Glutamatergic neuron (in vitro differentiated cells): Measurements from ENCODE around the gene LMBR1L. TPM values are rescaled to one million over a fixed set of nuclear protein-coding genes. Genes with fewer than 3 reads are reported as not detected.

Experiments
- DNase-seq: peaks from one replicate; pipeline ENCODE4 v3.0.0; 2022
- H3K27ac Mint-ChIP-seq: one replicate; pipeline ENCODE4 v1.8.0; 2020; ENCODE audit warnings: mild to moderate bottlenecking, mixed read lengths, inconsistent platforms; ENCODE audit not compliant: unreplicated experiment
- H3K27me3 Mint-ChIP-seq: one replicate; pipeline ENCODE4 v1.8.0; 2020; ENCODE audit warnings: mild to moderate bottlenecking, moderate library complexity, mixed read lengths, inconsistent platforms; ENCODE audit not compliant: unreplicated experiment
- H3K36me3 Mint-ChIP-seq: one replicate; pipeline ENCODE4 v1.8.0; 2020; ENCODE audit warnings: mild to moderate bottlenecking, mixed read lengths, inconsistent platforms; ENCODE audit not compliant: unreplicated experiment
- H3K4me1 Mint-ChIP-seq: one replicate; pipeline ENCODE4 v1.8.0; 2020; ENCODE audit warnings: mild to moderate bottlenecking, low read depth, mixed read lengths, inconsistent platforms; ENCODE audit not compliant: unreplicated experiment
- H3K4me3 Mint-ChIP-seq: one replicate; pipeline ENCODE4 v1.8.0; 2020; ENCODE audit warnings: mild to moderate bottlenecking, mixed read lengths, inconsistent platforms; ENCODE audit not compliant: unreplicated experiment
- H3K9me3 Mint-ChIP-seq: one replicate; pipeline ENCODE4 v1.8.0; 2020; ENCODE audit warnings: mild to moderate bottlenecking, moderate library complexity, mixed read lengths, inconsistent platforms; ENCODE audit not compliant: unreplicated experiment
- total RNA-seq: library from RNA; stranded (reverse); fragmentation: NEBNext Ultra II Directional; extraction: Animal tissue kit (Norgen Biotek cat#: 25700); gene quantifications from one replicate; pipeline ENCODE4 v1.2.1, GENCODE V29; 2021; ENCODE audit not compliant: unreplicated experiment
- TF ChIP-seq, protein P1 (sequence below): fragments of 200-600 bp; sonication (generic); IDR thresholded peaks from one replicate; pipeline ENCODE4 v1.5.0; 2021; ENCODE audit not compliant: partially characterized antibody, unreplicated experiment

Gene LMBR1L
- total RNA-seq, 1 donor from 2014 or later = 371 TPM

DNA sequence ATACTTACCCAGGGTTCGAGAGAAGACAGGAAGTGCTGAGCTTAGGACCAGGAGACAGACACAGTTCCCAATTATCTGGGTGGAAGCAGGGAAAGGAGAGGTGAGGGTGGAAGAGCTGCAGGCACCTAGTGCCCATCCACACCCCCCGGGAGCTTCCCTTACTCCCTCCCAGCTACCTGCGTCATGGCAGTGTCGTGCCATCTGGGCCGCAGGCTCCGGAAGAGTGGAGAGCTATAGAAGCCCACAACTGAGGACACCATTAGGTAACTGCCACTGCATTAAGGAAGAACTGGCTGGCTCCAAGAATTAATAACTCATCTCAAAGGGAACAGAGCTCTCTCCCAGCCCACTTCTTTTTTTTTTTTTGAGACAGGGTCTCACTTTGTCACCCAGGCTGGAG, 10.3 kb downstream of the LMBR1L start:
- H3K4me3 Mint-ChIP-seq = no peak overlapping the region

DNA sequence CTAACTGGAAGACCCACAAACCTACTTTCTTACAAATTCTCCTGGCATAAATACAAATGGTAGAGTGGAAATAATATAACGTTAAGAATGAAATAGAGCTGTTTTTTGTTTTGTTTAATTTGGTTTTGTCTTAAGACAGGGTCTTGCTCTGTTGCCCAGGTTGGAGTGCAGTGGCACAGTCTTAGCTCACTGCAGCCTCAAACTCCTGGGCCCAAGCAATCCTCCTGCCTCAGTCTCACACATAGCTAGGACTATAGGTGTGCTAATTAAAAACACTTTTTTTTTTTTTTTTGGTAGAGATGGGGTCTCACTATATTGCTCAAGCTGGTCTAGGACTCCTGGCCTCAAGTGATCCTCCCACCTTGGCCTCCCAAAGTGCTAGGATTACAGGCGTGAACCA, 11.9 kb downstream of the LMBR1L start:
- Mint-ChIP-seq H3K9me3 (peaks cover 19% of the 10 kb centered on the region), H3K27me3 (peaks cover 13% of the 10 kb centered on the region), H3K4me1 (peaks cover 4% of the 10 kb centered on the region), H3K27ac (no peak overlapping the region), H3K36me3 (peaks cover 10% of the 10 kb centered on the region), H3K4me3 (peak overlapping the region; percentile 61)
- TF ChIP-seq, protein P1, sequence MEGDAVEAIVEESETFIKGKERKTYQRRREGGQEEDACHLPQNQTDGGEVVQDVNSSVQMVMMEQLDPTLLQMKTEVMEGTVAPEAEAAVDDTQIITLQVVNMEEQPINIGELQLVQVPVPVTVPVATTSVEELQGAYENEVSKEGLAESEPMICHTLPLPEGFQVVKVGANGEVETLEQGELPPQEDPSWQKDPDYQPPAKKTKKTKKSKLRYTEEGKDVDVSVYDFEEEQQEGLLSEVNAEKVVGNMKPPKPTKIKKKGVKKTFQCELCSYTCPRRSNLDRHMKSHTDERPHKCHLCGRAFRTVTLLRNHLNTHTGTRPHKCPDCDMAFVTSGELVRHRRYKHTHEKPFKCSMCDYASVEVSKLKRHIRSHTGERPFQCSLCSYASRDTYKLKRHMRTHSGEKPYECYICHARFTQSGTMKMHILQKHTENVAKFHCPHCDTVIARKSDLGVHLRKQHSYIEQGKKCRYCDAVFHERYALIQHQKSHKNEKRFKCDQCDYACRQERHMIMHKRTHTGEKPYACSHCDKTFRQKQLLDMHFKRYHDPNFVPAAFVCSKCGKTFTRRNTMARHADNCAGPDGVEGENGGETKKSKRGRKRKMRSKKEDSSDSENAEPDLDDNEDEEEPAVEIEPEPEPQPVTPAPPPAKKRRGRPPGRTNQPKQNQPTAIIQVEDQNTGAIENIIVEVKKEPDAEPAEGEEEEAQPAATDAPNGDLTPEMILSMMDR = no peak
- DNase-seq = no peak

More for the DNA sequence above, 10.3 kb downstream of the LMBR1L start:
- Mint-ChIP-seq H3K27ac (no peak overlapping the region), H3K9me3 (peaks cover 15% of the 10 kb centered on the region), H3K27me3 (peaks cover 5% of the 10 kb centered on the region), H3K4me1 (no peaks in the 10 kb centered on the region), H3K36me3 (peaks cover 12% of the 10 kb centered on the region)
- no peak for DNase-seq
- TF ChIP-seq, protein P1 = no peak

DNA sequence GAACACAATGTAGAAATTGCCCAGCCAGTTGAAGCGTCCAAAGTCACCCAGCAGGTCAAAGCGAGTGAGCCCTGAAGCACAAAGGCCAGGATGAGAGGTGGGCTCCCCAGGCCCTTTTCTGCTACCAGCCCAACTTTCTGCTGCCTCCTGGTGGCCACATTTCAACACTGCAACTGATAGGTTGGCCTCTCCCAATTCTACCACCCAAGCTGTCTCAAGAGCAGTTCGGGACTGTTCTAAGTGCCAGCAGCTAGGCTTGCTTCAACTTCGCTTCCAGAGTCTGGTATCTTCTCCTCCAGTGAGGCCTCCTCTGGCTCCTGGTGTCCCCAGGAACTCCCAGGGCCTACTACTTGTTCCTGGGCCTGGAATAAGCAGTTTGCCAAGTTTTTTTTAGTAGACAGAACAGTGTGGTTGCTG, 12.6 kb downstream of the LMBR1L start:
- H3K27me3 Mint-ChIP-seq = peaks cover 15% of the 10 kb centered on the region
- no peak overlapping the region for H3K27ac Mint-ChIP-seq
- H3K36me3 Mint-ChIP-seq = peaks cover 10% of the 10 kb centered on the region
- H3K4me1 Mint-ChIP-seq = peaks cover 4% of the 10 kb centered on the region
- TF ChIP-seq, protein P1 = peak; percentile 91
- H3K4me3 Mint-ChIP-seq = no peak overlapping the region
- DNase-seq = peak; percentile 81
- peaks cover 22% of the 10 kb centered on the region for H3K9me3 Mint-ChIP-seq

DNA sequence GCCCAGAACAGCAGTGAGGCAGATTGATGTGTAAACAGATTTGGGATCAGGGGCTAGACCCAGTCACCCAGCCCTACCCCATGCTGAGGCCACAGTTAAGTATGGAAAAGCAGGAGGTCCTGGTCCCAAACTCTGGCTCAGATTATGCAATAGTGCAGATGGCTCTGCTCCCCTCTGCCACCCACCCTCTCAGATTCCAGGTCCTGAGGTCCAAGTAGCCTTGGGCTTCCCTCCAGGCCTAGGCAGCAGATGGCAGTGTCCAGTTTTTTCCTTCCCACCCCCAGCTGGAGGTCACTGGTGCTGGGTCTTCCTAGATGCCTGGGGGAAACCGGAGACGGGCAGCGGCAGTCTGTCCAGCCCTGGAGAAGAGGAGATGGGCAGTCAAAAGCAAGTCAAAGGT, 13.3 kb downstream of the LMBR1L start:
- TF ChIP-seq, protein P1 = no peak
- Mint-ChIP-seq H3K4me1 (peaks cover 4% of the 10 kb centered on the region), H3K9me3 (peaks cover 22% of the 10 kb centered on the region), H3K4me3 (no peak overlapping the region), H3K27me3 (peaks cover 15% of the 10 kb centered on the region), H3K27ac (no peak overlapping the region), H3K36me3 (peaks cover 10% of the 10 kb centered on the region)
- no peak for DNase-seq

DNA sequence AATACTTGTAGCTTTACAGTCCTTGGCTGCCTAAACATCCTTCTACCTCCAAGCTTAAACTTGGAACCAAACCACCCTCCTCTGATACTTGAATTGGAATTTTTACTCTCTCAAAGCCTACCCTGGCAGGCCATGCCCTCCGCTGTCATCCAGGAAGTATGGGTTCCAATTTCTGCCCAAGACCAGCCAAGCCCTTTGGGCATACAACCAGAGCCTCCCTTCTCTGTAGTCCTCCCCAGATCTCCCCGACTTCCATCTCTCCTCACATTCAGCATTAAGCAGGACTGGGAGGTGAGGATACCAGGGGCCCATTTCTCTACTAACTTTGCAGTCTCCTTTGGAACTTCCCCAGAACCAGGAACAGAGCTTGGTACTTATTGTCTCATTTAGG, 15.7 kb downstream of the LMBR1L start:
- peak overlapping the region; percentile 47 for H3K4me3 Mint-ChIP-seq

More for the DNA sequence above, 15.7 kb downstream of the LMBR1L start:
- H3K4me1 Mint-ChIP-seq = peaks cover 5% of the 10 kb centered on the region
- H3K36me3 Mint-ChIP-seq = peaks cover 10% of the 10 kb centered on the region
- no peak for DNase-seq
- peaks cover 22% of the 10 kb centered on the region for H3K9me3 Mint-ChIP-seq
- peak overlapping the region; percentile 28 for H3K27ac Mint-ChIP-seq
- TF ChIP-seq, protein P1 = no peak
- peaks cover 25% of the 10 kb centered on the region for H3K27me3 Mint-ChIP-seq
